C4-2B (cell line): ENCODE results near the gene TMEM143.

Source experiments
- CTCF ChIP-seq: fragments of 450-650 bp; conservative IDR thresholded peaks from 2 replicates; pipeline ENCODE4 v1.5.1; 2017; ENCODE audit warnings: mild to moderate bottlenecking
- ZFX ChIP-seq: fragments of 450-650 bp; IDR thresholded peaks from 2 replicates; pipeline ENCODE4 v1.6.1; 2017

GRCh38 chr19:48348737-48349136 lies 15.0 kb downstream of the TMEM143 start:
- TF ChIP-seq CTCF (no peak), ZFX (no peak)
